GM12892 (cell line): ENCODE results near the gene KCNJ12.

Experiments used
- POLR2A ChIP-seq: IDR thresholded peaks from 2 replicates; pipeline ENCODE4 v1.6.1; 2011; ENCODE audit warnings: low read depth, low read length, control low read depth
- POLR2AphosphoS5 ChIP-seq: IDR thresholded peaks from 2 replicates; pipeline ENCODE4 v1.6.1; 2011; ENCODE audit warnings: low read depth, low read length, control low read depth

DNA sequence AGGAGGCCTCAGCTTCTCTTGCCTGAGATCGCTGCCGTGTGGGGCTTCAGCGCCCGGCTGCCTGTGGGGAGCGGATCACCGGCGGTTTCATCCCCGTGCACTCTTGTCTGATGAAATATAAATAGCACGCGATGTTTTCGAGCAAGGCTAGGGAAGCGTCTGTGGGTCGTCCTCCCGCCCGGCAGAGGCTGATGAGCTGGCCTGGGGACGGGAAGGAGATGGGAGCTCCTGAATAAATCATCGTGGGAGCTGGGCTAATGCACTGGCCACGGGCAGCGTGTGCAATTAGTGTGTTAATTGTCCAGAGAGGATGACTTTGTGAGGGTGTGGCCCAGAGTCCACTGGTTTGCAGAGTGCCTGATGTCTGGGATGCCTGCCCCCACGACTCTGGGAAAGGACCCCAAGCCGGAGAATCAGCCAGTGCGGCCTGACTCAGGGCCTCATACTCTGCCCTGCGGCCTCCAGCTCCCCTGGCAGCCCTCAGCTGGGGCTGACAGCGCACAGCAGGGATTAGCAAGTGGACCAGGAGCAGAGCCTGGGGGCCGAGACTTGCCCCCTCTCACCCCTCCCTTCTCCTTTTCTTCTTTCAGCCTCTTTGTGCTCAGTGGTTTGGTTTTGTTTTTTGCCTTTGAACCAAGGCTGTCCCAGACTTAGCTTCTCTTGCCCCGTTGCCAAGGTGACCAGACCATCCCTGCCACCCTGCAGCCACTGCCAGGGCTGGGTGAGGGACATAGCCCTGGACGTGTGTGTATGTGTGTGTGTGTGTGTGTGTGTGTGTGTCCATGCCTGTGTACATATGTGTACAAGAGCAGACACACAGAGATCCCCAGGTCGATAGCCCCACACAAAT lies 21.4 kb downstream of the KCNJ12 start:
- TF ChIP-seq POLR2AphosphoS5 (no peak), POLR2A (no peak)
